K562 (cell line): Measurements from ENCODE around the gene TRIM27. TPM values are rescaled to one million over a fixed set of nuclear protein-coding genes. Genes with fewer than 3 reads are reported as not detected.
A peak's percentile ranks its signal among the peaks of the same experiment; 100 is the strongest.

ENCODE experiments used
- ATAC-seq: fragments of 200-7000 bp; cut with Tn5 transposase; 3 replicates; pipeline ENCODE4 v1.9.1; 2020; ENCODE audit warnings: moderate library complexity
- BruUV-seq: library from RNA; stranded (reverse); fragments of 400-500 nt; replicated peaks from 2 replicates; lab custom pipeline; 2021; lab: Mats Ljungman, UMichigan
- CTCF ChIA-PET: fragments of 300-600 bp; formaldehyde crosslinking; extraction: SDS; loops from one replicate; lab custom pipeline; 2021; ENCODE audit warnings: low intra/inter-chr PET ratio; lab: Yijun Ruan, JAX
- POLR2A ChIA-PET: fragments of 300-600, 350-650 bp; sonication (Branson Sonifier 250); formaldehyde crosslinking; extraction: SDS; loops from one replicate; lab custom pipeline; 2021; ENCODE audit warnings: antibody characterized with exemption, inconsistent platforms; lab: Yijun Ruan, JAX
- DNase-seq, 4 experiments: peaks; one replicate each; pipeline versions ENCODE4 v3.0.0 to v3.0.0-alpha.2; 2011 to 2018; ENCODE audit warnings: low spot score in 3 of 4, mixed read lengths in 3 of 4; ENCODE audit errors: extremely low read depth in 1 of 4
- FAIRE-seq: peaks from 2 replicates; lab custom pipeline; 2011; peaks lifted over from hg19 to GRCh38; lab: Jason Lieb, UNC
- H2AFZ ChIP-seq: 2 replicates; pipeline ENCODE4 v1.6.0; 2011; ENCODE audit warnings: low read depth, low read length, control low read depth, inconsistent platforms
- H3K27ac ChIP-seq: fragments of 200-600 bp; 3 replicates; pipeline ENCODE4 v1.8.0; 2011; ENCODE audit warnings: low read depth, mild to moderate bottlenecking, control low read depth, inconsistent platforms, low read length, moderate library complexity, mixed read lengths; ENCODE audit errors: extremely low read depth
- H3K27me3 ChIP-seq, 2 experiments: fragments of 300-600 bp in 1 of 2; 2 replicates in 1 of 2; 3 replicates in 1 of 2; pipeline versions ENCODE4 v1.6.0 to v1.8.0; 2011; ENCODE audit warnings: inconsistent platforms in 2 of 2, low read length in 2 of 2, mild to moderate bottlenecking in 1 of 2, mixed read lengths in 1 of 2, moderate library complexity in 1 of 2; ENCODE audit not compliant: control insufficient read depth in 2 of 2, insufficient read depth in 2 of 2
- H3K36me3 ChIP-seq: fragments of 300-600 bp; 3 replicates; pipeline ENCODE4 v1.8.0; 2011; ENCODE audit warnings: mild to moderate bottlenecking, low read length, inconsistent platforms; ENCODE audit not compliant: control insufficient read depth, insufficient read depth
- H3K4me1 ChIP-seq, 2 experiments: fragments of 200-600 bp in 1 of 2; replicated peaks in 1 of 2; 2 replicates in 1 of 2; 3 replicates in 1 of 2; pipeline versions ENCODE4 v1.5.1 to v1.8.0; 2011; ENCODE audit warnings: inconsistent platforms in 2 of 2, low read length in 2 of 2, mild to moderate bottlenecking in 1 of 2, mixed read lengths in 1 of 2, moderate library complexity in 1 of 2; ENCODE audit not compliant: control insufficient read depth in 2 of 2, insufficient read depth in 2 of 2
- H3K4me2 ChIP-seq: 2 replicates; pipeline ENCODE4 v1.6.1; 2011; ENCODE audit warnings: low read length, control low read depth, inconsistent platforms, mixed read lengths; ENCODE audit not compliant: insufficient read depth
- H3K4me3 ChIP-seq: fragments of 200-600 bp; sonication (generic), shearing (Covaris generic); 2 replicates; pipeline ENCODE4 v1.5.1; 2016; ENCODE audit warnings: control low read depth, inconsistent platforms
- H3K79me2 ChIP-seq: fragments of 200-600 bp; 3 replicates; pipeline ENCODE4 v1.8.0; 2011; ENCODE audit warnings: low read length, inconsistent platforms; ENCODE audit not compliant: control insufficient read depth, insufficient read depth
- H3K9ac ChIP-seq, 2 experiments: 2 replicates each; pipeline versions ENCODE4 v1.6.0 to v1.6.1; 2011; ENCODE audit warnings: low read depth in 2 of 2, low read length in 2 of 2, control low read depth in 1 of 2, inconsistent platforms in 1 of 2, mild to moderate bottlenecking in 1 of 2, mixed read lengths in 1 of 2; ENCODE audit not compliant: insufficient read depth in 1 of 2
- H3K9me1 ChIP-seq: one replicate; pipeline ENCODE4 v1.6.0; 2011; ENCODE audit warnings: inconsistent platforms, mild to moderate bottlenecking, low read length, moderate library complexity; ENCODE audit not compliant: control insufficient read depth, insufficient read depth
- H3K9me3 ChIP-seq: replicated peaks from 2 replicates; pipeline ENCODE4 v1.5.1; 2011; ENCODE audit warnings: low read depth, low read length, inconsistent platforms; ENCODE audit not compliant: control insufficient read depth, insufficient read depth
- H4K20me1 ChIP-seq: replicated peaks from 2 replicates; pipeline ENCODE4 v1.6.1; 2011; ENCODE audit warnings: low read length, inconsistent platforms, mixed read lengths; ENCODE audit not compliant: control insufficient read depth, insufficient read depth
- CXXC5 ChIP-seq: fragments of 250-450 bp; sonication (Bioruptor Pico); IDR thresholded peaks from 2 replicates; pipeline ENCODE4 v1.8.0; 2022; ENCODE audit warnings: inconsistent platforms, mild to moderate bottlenecking, moderate library complexity
- EWSR1 ChIP-seq: fragments of 450-650 bp; IDR thresholded peaks from 2 replicates; pipeline ENCODE4 v1.6.1; 2018; ENCODE audit warnings: borderline replicate concordance, mild to moderate bottlenecking, low read depth, moderate library complexity; ENCODE audit not compliant: partially characterized antibody
- KAT7 ChIP-seq: sonication (generic); formaldehyde crosslinking; IDR thresholded peaks from 2 replicates; pipeline ENCODE4 v1.8.0; 2022; ENCODE audit warnings: missing genetic modification reagents, mild to moderate bottlenecking, borderline replicate concordance
- KLF10 ChIP-seq: fragments of 250-450 bp; sonication (Bioruptor Pico); IDR thresholded peaks from 2 replicates; pipeline ENCODE4 v1.6.1; 2021; ENCODE audit warnings: matching md5 sums
- NR1H2 ChIP-seq: sonication (generic); formaldehyde crosslinking; IDR thresholded peaks from 2 replicates; pipeline ENCODE4 v1.4.0; 2020; ENCODE audit warnings: mild to moderate bottlenecking, missing genetic modification reagents
- NR4A1 ChIP-seq, 2 experiments: fragments of 250-450 bp in 1 of 2; fragments of 450-650 bp in 1 of 2; sonication (Bioruptor Pico) in 1 of 2; IDR thresholded peaks; 2 replicates each; pipeline versions ENCODE4 v1.4.0 to v1.6.1; 2016 to 2020; ENCODE audit warnings: mild to moderate bottlenecking in 2 of 2, missing compliant biosample characterization in 1 of 2, missing genetic modification characterization in 1 of 2, moderate library complexity in 1 of 2
- OTX1 ChIP-seq: fragments of 450-650 bp; formaldehyde crosslinking; IDR thresholded peaks from 2 replicates; pipeline ENCODE4 v1.4.0; 2022; ENCODE audit warnings: mild to moderate bottlenecking
- ZNF24 ChIP-seq: fragments of 450-650 bp; IDR thresholded peaks from 2 replicates; pipeline ENCODE4 v1.6.1; 2016
- WGBS: fragments of 100-300 bp; shearing (Covaris generic); methylation state at CpG from one replicate; pipeline ENCODE4 v1.1.6; 2016; ENCODE audit warnings: low coverage, mixed read lengths; ENCODE audit not compliant: insufficient coverage; ENCODE audit errors: missing lambda C conversion rate; 5-methylcytosine and 5-hydroxymethylcytosine counted together
- in situ Hi-C: fragments of 300-500 bp; cut with MboI; formaldehyde crosslinking; loops from 4 replicates; pipeline ENCODE4 v1.15.0; 2018; ENCODE audit warnings: inconsistent platforms, mixed read lengths
- intact Hi-C: fragments of 100-400 bp; cut with micrococcal nuclease; formaldehyde crosslinking; loops from 2 replicates; pipeline ENCODE4 v1.14.2; 2022
- polyA plus RNA-seq, 8 experiments: library from polyadenylated mRNA; depleted of rRNA in 4 of 8; stranded (reverse) in 5 of 8; unstranded in 3 of 8; fragments of >200 nt; fragmentation: Nextera tagmentation in 2 of 8; fragmentation: Illumina TruSeq in 1 of 8; extraction: Ambion mirVana in 2 of 8; extraction: Trizol in 1 of 8; gene quantifications; 2 replicates each; pipeline versions ENCODE4 v1.2.1 to v1.2.3, GENCODE V29; 2011 to 2014; ENCODE audit warnings: inconsistent platforms in 1 of 8, missing spikeins in 1 of 8
- total RNA-seq, 7 experiments: library from RNA; depleted of rRNA in 6 of 7; stranded (reverse); fragments of >200 nt in 6 of 7; fragmentation: Illumina TruSeq in 2 of 7; extraction: Trizol in 2 of 7; gene quantifications; 2 replicates each; pipeline versions ENCODE4 v1.2.1 to v1.2.3, GENCODE V29; 2011 to 2021; ENCODE audit warnings: low replicate concordance in 1 of 7
- TF ChIP-seq, protein P1 (sequence below): fragments of 450-650 bp; formaldehyde crosslinking; IDR thresholded peaks from 2 replicates; pipeline ENCODE4 v1.4.0; 2020; ENCODE audit warnings: mild to moderate bottlenecking, moderate library complexity
- TF ChIP-seq, protein P2 (sequence below), 2 experiments: fragments of 450-650 bp; IDR thresholded peaks; 2 replicates each; pipeline ENCODE4 v1.6.1; 2016; ENCODE audit warnings: mild to moderate bottlenecking in 2 of 2, borderline replicate concordance in 1 of 2, low read depth in 1 of 2, moderate library complexity in 1 of 2

TRIM27 gene
- total and polyA plus RNA-seq, 9 of the 15 experiments (the other 6 are each of a cell fraction or from before 2014, with no cell fraction given) = 37.7 to 235 (median 122) TPM

DNA sequence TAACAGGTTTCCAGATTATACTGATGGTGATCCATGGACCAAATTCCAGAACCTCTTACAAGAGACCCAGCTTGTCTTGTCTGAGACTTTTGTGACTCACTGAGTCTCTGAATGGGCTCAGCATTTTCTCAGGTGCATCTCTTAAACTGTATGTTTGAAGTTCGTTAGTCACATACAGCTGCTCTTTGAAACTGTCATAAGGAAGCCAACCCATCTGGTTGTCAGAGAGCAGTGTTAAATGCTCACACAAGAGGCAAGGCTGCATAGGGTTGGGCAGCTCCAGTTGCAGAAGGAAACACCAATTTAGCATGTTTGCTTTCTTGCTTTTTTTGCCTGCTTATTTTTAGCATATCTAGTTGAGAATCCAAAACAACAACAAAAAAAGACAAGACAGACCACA lies 47.1 kb downstream of the TRIM27 start:
- ChIA-PET POLR2A (interaction anchor here (1.1 to 4.2 kb wide), 3 partner anchors 11 to 14 kb away, joined by 6 to 28 read pairs (median 8); no protein-coding TSS in a partner anchor), CTCF (no interaction called here)
- no peaks in the 10 kb centered on the region for H3K36me3 ChIP-seq
- H3K4me1 ChIP-seq = peaks cover 6 to 13% of the 10 kb centered on the region in 2 experiments; a peak in 3 of 5 replicates
- no peaks in the 10 kb centered on the region for H3K27me3 ChIP-seq
- 13% methylated on average over 1 of the region's 1 CpG for WGBS
- intact Hi-C loops (no loop called here), in situ Hi-C loops (no loop called here)
- BruUV-seq = no TSS peak
- no peak overlapping the region for H3K9ac ChIP-seq
- TF ChIP-seq ZNF24 (no peak), EWSR1 (no peak), NR1H2 (no peak), KLF10 (CRISPR knock-in tag) (no peak), NR4A1 (CRISPR knock-in tag; IDR thresholded peaks at IDR 0.05) (no peak), NR4A1 (tag; IDR thresholded peaks at IDR 0.05) (no peak), CXXC5 (CRISPR knock-in tag) (no peak), OTX1 (no peak), KAT7 (CRISPR knock-in tag) (no peak)
- TF ChIP-seq, protein P1, sequence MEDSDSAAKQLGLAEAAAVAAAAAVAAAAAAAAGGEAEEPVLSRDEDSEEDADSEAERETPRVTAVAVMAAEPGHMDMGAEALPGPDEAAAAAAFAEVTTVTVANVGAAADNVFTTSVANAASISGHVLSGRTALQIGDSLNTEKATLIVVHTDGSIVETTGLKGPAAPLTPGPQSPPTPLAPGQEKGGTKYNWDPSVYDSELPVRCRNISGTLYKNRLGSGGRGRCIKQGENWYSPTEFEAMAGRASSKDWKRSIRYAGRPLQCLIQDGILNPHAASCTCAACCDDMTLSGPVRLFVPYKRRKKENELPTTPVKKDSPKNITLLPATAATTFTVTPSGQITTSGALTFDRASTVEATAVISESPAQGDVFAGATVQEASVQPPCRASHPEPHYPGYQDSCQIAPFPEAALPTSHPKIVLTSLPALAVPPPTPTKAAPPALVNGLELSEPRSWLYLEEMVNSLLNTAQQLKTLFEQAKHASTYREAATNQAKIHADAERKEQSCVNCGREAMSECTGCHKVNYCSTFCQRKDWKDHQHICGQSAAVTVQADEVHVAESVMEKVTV (CRISPR knock-in tag) = no peak
- TF ChIP-seq, protein P2, sequence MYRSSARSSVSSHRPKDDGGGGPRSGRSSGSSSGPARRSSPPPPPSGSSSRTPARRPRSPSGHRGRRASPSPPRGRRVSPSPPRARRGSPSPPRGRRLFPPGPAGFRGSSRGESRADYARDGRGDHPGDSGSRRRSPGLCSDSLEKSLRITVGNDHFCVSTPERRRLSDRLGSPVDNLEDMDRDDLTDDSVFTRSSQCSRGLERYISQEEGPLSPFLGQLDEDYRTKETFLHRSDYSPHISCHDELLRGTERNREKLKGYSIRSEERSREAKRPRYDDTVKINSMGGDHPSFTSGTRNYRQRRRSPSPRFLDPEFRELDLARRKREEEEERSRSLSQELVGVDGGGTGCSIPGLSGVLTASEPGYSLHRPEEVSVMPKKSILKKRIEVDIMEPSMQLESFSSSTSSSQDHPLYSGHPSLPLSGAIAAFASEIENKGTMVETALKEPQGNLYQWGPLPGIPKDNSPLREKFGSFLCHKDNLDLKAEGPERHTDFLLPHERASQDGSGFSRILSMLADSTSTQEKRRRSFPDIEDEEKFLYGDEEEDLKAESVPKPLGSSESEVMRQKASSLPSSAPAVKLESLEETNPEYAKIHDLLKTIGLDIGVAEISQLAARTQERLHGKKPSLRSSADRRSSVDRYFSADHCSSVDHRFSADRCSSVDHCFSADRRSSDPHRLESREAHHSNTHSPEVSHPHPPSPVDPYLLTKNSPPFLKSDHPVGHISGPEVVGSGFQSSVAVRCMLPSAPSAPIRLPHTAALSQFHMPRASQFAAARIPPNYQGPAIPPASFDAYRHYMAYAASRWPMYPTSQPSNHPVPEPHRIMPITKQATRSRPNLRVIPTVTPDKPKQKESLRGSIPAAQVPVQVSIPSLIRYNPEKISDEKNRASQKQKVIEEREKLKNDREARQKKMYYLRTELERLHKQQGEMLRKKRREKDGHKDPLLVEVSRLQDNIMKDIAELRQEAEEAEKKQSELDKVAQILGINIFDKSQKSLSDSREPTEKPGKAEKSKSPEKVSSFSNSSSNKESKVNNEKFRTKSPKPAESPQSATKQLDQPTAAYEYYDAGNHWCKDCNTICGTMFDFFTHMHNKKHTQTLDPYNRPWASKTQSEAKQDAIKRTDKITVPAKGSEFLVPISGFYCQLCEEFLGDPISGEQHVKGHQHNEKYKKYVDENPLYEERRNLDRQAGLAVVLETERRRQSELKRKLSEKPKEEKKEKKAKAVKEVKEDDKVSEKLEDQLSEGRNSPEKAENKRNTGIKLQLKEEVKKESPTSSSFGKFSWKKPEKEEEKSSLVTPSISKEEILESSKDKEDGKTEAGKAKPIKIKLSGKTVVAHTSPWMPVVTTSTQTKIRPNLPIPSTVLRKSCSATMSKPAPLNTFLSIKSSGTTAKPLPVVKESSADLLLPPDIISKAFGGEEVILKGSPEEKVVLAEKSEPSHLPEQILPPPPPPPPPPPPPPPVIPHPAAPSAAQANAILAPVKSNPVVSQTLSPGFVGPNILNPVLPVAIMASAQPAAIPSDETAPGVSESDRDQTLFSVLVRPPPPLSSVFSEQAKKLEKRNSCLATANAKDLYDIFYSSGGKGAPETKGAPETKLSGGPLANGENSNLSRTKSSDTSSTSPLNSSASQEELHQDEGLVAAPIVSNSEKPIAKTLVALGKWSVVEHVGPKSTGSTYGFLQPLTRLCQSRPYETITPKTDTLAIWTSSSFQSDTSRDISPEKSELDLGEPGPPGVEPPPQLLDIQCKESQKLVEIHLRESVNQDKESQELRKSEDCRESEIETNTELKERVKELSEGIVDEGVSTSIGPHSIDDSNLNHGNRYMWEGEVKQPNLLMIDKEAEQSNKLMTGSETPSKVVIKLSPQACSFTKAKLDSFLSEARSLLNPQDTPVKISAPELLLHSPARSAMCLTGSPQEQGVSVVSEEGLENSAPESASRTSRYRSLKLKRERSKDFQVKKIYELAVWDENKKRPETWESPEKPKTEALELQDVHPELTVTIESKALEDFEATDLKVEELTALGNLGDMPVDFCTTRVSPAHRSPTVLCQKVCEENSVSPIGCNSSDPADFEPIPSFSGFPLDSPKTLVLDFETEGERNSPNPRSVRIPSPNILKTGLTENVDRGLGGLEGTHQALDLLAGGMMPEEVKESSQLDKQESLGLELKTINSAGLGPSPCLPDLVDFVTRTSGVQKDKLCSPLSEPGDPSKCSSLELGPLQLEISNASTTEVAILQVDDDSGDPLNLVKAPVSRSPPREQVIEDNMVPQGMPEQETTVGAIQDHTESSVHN (IDR thresholded peaks at IDR 0.05; ENCODE audit: borderline replicate concordance in 1 of 2, low read depth in 1 of 2) = no peak
- ATAC-seq (no peak), FAIRE-seq (no peak), DNase-seq (no peak)
- no peak overlapping the region for H3K4me3 ChIP-seq
- H3K79me2 ChIP-seq = no peaks in the 10 kb centered on the region
- no peaks in the 10 kb centered on the region for H3K9me1 ChIP-seq
- H2AFZ ChIP-seq = peak overlapping the region; percentile 21
- H4K20me1 ChIP-seq = no peaks in the 10 kb centered on the region
- H3K27ac ChIP-seq = no peak overlapping the region
- H3K9me3 ChIP-seq = no peaks in the 10 kb centered on the region; the same call in 1 of the 2 replicates
- H3K4me2 ChIP-seq = no peak overlapping the region
